ENCODE measurements around the gene NDUFS3.

DNA sequence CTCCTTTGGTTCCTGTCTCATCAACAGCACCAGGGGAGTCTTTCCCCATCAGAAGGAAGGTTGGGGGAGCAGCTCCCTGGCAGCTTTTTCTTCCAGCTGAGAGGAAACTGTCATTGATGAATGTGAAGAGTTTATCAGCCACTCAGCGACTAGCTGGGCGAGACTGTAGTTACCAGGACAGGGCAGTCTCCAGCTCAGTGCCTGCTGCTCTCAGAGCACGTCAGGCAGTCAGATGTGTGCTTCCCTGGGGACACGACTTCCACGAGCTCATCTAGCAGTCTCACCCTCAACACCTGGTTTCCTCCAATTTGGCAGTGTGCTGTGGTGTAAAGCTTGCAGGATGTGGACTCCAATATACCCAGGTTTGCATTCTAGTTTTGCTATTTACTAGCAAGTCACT, 27.9 kb downstream of the NDUFS3 start:
- no peak for TF ChIP-seq RFX5 (IDR thresholded peaks at IDR 0.05; ENCODE audit: low read depth, low read length)
- TF ChIP-seq TARDBP (IDR thresholded peaks at IDR 0.05; ENCODE audit: borderline replicate concordance) = no peak
- TF ChIP-seq SP1 (IDR thresholded peaks at IDR 0.05; ENCODE audit: low read depth, low read length) = no peak
- TF ChIP-seq SIX5 (IDR thresholded peaks at IDR 0.05; ENCODE audit: low read depth, low read length, severe bottlenecking) = no peak
- no peak for TF ChIP-seq SMC3 (IDR thresholded peaks at IDR 0.05; ENCODE audit: borderline replicate concordance, low read length)
- TF ChIP-seq SIN3A (IDR thresholded peaks at IDR 0.05; ENCODE audit: low read depth, low read length) = no peak
- no peak for TF ChIP-seq CTCF (IDR thresholded peaks at IDR 0.05 in 2 of 3, conservative IDR thresholded peaks at IDR 0.05 in 1 of 3; ENCODE audit: control insufficient read depth in 2 of 3, extremely low read depth in 1 of 3, insufficient read depth in 1 of 3, low read depth in 3 of 3, low read length in 3 of 3)
- TF ChIP-seq, protein P1, sequence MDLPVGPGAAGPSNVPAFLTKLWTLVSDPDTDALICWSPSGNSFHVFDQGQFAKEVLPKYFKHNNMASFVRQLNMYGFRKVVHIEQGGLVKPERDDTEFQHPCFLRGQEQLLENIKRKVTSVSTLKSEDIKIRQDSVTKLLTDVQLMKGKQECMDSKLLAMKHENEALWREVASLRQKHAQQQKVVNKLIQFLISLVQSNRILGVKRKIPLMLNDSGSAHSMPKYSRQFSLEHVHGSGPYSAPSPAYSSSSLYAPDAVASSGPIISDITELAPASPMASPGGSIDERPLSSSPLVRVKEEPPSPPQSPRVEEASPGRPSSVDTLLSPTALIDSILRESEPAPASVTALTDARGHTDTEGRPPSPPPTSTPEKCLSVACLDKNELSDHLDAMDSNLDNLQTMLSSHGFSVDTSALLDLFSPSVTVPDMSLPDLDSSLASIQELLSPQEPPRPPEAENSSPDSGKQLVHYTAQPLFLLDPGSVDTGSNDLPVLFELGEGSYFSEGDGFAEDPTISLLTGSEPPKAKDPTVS (IDR thresholded peaks at IDR 0.05; ENCODE audit: low read depth, low read length) = no peak
